Measurements from ENCODE around the gene FAM72B.
"Not testable (repeated sequence)": the region's sequence is repeated elsewhere in the genome, so short reads cannot be mapped to it uniquely, and the experiment has no call there.

The FAM72B gene

GRCh38 chr1:121184290-121185127, at the start of gene FAM72B, which contains the start of gene SRGAP2C:
FAM72B (minus strand) TSS chr1:121184340; CDS start chr1:121183489, 851 bp downstream.
SRGAP2C (plus strand) TSS chr1:121184975; CDS start chr1:121187447, 2,472 bp downstream.
- not testable (repeated sequence) for DNase-seq (ENCODE audit: low spot score)

- not testable (repeated sequence) for DNase-seq (ENCODE audit: low spot score)
Measured at GRCh38 chr1:121232445-121233125, 48.4 kb upstream of the FAM72B start.

- not testable (repeated sequence) for DNase-seq (ENCODE audit: low spot score)
Measured at GRCh38 chr1:121230636-121231035, 46.5 kb upstream of the FAM72B start.

GRCh38 chr1:121227544-121228330, 43.6 kb upstream of the FAM72B start:
- DNase-seq (ENCODE audit: low spot score) = not testable (repeated sequence)

DNA sequence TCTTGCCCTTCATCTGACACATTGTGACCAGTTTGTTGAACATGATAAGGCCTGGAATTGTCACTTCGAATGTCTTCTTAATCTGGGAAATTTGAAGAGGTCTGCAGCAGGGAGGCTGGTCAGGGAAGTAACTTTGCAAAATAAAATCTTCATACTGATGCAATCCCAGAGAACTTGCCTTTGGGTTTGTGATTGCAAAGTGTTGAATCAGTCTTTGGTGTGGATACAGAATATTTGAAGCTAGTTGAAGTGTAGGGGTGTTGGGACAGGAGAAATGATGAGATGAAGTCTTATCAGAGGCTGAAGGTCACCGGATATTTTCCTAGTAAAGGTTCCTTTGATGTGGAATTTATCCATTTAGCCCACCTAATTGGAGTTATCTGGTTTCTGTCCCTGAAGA, 42.8 kb upstream of the FAM72B start:
- not testable (repeated sequence) for DNase-seq (ENCODE audit: low spot score)

- not testable (repeated sequence) for DNase-seq (ENCODE audit: low spot score)
Measured at GRCh38 chr1:121226295-121226904, 42.3 kb upstream of the FAM72B start.

- DNase-seq (ENCODE audit: low spot score) = not testable (repeated sequence)
Measured at GRCh38 chr1:121224714-121225113, 40.6 kb upstream of the FAM72B start.

DNA sequence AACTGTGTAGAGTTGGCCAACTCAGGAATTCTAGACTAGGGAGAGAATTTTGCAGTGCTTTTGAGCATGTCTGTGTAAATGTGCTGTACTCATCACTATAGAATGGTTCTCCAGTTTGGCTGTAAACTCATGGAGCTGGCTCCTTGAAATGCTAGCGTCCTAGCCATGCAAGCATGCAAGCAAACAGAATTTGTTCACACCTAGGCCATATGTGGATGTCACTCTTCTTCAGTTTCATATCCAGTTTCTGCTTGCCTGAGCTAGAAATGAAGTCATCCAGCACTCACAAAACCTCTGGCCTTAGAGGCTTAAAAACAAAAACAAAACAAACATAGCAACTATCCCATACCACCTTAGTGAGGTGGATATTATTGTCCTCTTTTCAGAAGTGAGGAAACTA, 37.6 kb upstream of the FAM72B start:
- not testable (repeated sequence) for DNase-seq (ENCODE audit: low spot score)

DNA sequence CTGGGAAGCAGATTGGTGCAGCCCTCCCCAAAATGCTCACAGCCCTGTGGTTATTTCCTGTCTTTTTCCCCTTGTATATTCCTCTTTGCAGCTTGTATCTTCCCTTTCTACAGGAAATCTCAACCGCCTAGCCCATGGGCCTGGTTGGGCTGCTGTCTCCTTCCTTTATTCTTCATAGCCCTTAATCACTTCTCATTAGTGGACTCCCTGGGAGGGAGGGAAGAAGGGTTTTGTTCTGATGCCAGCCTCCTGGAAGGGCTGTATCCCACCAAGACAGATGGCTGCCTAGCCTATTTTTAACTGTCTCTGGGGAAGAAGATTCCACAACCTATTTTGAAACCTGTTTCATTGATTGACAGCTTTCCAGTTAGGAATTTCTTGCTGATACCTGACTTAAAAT, 32.5 kb upstream of the FAM72B start:
- DNase-seq (ENCODE audit: low spot score) = not testable (repeated sequence)

DNA sequence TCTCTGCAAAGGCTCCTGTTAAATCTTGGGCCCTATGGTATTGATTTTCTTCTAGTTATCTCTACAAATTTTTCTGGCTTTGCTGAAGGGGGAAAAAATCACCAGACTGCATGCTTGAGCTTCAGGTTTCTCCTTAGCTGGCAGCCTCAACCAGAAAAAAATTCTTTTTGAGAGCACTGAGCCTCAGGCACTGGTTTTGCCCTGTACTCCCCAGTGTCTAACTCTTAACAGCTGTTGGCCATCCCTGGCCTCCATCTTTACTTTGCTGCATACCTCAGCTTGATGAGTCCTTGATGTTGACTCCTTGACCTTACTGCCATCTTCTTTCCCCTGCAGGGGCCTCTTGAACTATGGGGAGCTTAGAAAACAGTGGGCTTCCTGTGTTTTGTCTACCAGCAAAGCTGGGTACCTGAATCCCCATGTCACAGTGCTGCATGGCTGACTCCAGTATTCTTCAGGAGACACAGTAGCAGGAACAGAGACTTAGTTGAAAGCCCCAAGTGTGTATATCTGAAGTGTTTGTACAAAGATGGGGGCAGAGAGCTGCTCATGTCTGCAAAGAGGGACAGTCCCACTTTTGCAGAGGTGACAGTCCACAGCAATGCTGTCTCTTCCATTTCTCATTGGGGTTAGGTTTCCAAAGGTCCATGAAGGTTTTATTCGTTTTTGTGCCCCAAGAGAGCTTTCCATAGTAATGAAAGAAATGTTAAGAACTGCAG, 31.7 kb upstream of the FAM72B start:
- DNase-seq (ENCODE audit: low spot score) = not testable (repeated sequence)

DNA sequence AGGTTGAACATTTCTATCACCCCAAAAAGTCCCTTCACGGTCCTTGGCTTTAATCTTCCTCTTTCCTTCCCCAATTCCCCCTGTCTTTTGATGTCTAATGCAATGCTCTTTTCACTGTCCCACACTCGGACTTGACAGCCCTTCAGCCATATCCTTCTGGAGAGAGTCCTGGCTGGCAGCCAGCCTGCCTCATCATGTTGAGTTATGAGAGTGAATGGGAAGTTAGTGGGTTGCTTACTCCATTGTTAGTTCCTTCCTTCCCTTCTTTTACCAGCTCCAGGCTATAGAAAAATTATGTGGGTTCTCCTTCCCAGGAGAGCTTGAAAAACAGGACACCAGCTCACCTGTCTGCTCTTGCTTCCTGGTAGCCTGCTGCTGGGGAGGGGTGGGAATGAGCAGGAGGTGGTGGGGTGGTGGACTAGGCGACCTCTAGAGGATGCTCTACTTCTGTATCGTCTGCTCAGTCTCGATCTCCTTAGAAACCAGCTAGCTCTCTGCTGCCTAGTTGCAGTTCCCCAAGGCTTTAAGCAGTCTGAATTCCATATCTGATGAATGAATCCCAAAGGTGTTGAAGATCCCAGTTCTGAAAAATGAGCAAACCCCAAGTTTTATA, 30.5 kb upstream of the FAM72B start:
- DNase-seq (ENCODE audit: low spot score) = not testable (repeated sequence)

- not testable (repeated sequence) for DNase-seq (ENCODE audit: low spot score)
Measured at GRCh38 chr1:121213491-121213890, 29.4 kb upstream of the FAM72B start.

- not testable (repeated sequence) for DNase-seq (ENCODE audit: low spot score)
Measured at GRCh38 chr1:121210778-121211177, 26.6 kb upstream of the FAM72B start.

DNA sequence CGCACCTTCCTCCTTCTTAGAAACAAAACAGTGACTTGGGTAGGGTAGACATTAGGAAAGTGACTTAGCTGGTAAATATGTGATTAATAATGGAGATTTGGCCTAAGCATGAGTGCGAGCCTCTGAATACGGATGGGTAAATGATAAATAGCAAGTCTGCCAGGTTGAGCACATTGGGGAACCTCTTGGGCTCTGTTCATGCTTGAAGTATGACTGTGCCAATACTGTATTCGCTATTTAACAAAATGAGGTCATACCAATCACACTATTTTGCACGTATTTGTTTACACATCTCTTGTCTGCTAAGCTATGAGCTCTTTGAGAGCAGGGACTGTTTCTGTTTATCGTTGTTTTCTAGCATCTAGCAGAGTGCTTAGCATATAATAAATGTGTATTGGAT, 24.2 kb upstream of the FAM72B start:
- not testable (repeated sequence) for DNase-seq (ENCODE audit: low spot score)

DNA sequence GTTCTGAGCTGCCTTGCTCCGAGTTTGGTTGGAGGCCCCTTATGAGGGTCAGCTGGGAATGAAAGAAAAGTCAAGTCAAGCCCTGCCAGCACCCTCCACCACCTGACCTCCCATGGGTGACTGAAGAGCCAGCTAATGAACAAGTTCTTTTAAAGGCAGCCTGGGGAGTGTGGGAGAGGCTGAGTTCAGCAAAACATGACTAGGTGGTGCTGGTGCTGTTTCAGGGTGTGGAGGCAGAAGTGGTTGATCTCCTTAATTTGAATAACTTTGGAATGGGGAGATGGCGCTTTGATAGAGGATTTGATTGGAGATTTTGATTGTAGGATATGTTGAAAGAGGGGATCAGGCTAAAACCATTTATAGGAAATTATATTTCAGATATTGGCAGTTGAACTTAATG, 23.2 kb upstream of the FAM72B start:
- DNase-seq (ENCODE audit: low spot score) = not testable (repeated sequence)

DNA sequence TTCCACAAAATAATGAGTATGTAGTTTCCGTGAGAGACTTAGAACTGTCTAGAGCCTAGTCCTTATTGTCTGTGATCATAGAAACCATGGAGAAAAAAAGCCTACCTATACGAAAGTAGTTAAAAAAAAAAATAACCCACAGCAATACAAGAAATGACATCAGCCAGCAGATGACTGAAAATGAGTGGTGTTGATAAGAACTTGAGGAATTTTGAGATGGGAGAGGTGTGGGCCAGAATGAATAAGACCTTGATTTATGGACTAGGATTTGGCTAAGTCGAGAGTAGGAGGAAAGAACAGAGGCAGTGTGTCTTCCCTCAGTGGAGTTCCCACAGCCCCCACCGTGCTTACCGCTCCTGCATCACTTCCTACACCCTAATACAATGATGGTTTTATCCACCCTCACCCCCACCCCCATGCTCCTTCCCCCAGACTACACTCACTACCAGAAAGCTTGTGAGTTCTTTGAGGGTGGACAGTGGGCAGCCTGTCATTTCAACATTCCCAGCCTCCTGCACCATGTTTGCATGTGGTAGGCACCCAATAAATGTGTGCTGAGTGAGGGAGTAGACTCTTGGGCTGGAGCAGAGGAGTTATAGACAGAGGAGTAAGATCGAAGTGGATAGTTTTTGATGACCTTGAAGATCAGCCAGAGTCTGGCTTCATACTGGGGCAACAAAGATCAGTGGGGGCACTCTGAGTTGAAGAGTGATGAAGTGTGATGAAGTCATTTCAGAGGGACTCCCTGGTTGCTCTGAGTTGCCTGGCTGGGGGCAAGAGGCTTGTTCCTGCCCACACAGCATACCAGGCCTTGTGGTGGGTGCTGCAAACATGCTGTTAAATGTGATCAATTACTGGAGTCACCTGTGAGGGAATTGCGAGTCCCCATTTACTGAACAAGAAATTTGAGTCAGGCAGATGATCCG, 21.9 kb upstream of the FAM72B start:
- DNase-seq (ENCODE audit: low spot score) = not testable (repeated sequence)

DNA sequence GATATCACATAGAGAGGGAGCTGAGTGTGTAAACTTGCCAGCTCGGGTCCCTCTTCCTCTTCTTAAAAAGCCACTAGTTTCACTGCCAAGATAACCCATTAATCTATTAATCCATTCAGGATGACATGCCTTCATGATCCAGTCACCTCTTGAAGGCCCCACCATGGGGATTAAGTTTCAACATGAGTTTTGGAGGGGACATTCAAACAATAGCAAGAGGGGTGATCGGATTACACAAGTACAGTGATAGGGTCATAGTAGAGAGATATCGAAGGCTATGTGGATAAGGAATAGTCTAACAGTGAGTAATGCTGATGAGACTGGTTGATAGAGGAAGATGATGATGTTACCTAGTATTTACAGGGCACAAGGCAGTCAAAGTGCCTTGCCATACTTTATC, 18.8 kb upstream of the FAM72B start:
- not testable (repeated sequence) for DNase-seq (ENCODE audit: low spot score)

GRCh38 chr1:121200985-121201981, 17.1 kb upstream of the FAM72B start:
- DNase-seq (ENCODE audit: low spot score) = not testable (repeated sequence)
